Neural cell (in vitro differentiated cells): ENCODE data around the gene AMZ1. TPM values are rescaled to one million over a fixed set of nuclear protein-coding genes. Genes with fewer than 3 reads are reported as not detected.

Source experiments
- H2AFZ ChIP-seq: fragments of 200-600, 300-800 bp; sonication (generic), shearing (Covaris generic); 2 replicates; pipeline ENCODE4 v1.6.0; 2014; ENCODE audit warnings: low read depth, mild to moderate bottlenecking, antibody characterized with exemption, low read length, moderate library complexity
- H3F3A ChIP-seq: fragments of 200-600 bp; shearing (Covaris generic); 2 replicates; pipeline ENCODE4 v1.6.1; 2016; ENCODE audit warnings: mild to moderate bottlenecking, moderate library complexity, mixed read lengths, antibody characterized with exemption, low read length; ENCODE audit not compliant: insufficient read depth, poor library complexity, severe bottlenecking
- H3K27ac ChIP-seq: fragments of 200-600, 300-800 bp; sonication (generic), shearing (Covaris generic); 2 replicates; pipeline ENCODE4 v1.5.1; 2014; ENCODE audit warnings: mild to moderate bottlenecking, low read length, moderate library complexity
- H3K27me3 ChIP-seq: fragments of 300-800, 200-600 bp; sonication (generic), shearing (Covaris generic); 2 replicates; pipeline ENCODE4 v1.6.0; 2014; ENCODE audit warnings: mild to moderate bottlenecking, low read depth, low read length, moderate library complexity; ENCODE audit not compliant: insufficient read depth
- H3K36me3 ChIP-seq: fragments of 300-800, 200-600 bp; sonication (generic), shearing (Covaris generic); 2 replicates; pipeline ENCODE4 v1.5.1; 2014; ENCODE audit warnings: mild to moderate bottlenecking, antibody characterized with exemption, low read length, moderate library complexity; ENCODE audit not compliant: insufficient read depth
- H3K4me2 ChIP-seq: fragments of 300-800, 200-600 bp; sonication (generic), shearing (Covaris generic); 2 replicates; pipeline ENCODE4 v1.6.0; 2014; ENCODE audit warnings: mild to moderate bottlenecking, low read length
- H3K4me3 ChIP-seq: fragments of 300-800, 200-600 bp; sonication (generic), shearing (Covaris generic); 2 replicates; pipeline ENCODE4 v1.5.1; 2014; ENCODE audit warnings: mild to moderate bottlenecking, low read length, moderate library complexity
- H3K79me2 ChIP-seq: fragments of 200-600 bp; shearing (Covaris generic); replicated peaks from 2 replicates; pipeline ENCODE4 v1.6.0; 2014; ENCODE audit warnings: mild to moderate bottlenecking, low read length, moderate library complexity; ENCODE audit not compliant: insufficient read depth
- H3K9ac ChIP-seq: fragments of 300-800, 200-600 bp; sonication (generic), shearing (Covaris generic); 2 replicates; pipeline ENCODE4 v1.6.1; 2016; ENCODE audit warnings: mild to moderate bottlenecking, low read length, mixed read lengths
- H3K9me2 ChIP-seq: fragments of 200-600 bp; shearing (Covaris generic); 2 replicates; pipeline ENCODE4 v1.6.1; 2016; ENCODE audit warnings: mild to moderate bottlenecking, low read length, mixed read lengths; ENCODE audit not compliant: insufficient read depth
- H3K9me3 ChIP-seq: fragments of 200-600, 300-800 bp; sonication (generic), shearing (Covaris generic); 2 replicates; pipeline ENCODE4 v1.6.1; 2016; ENCODE audit warnings: mild to moderate bottlenecking, mixed run types, low read length, moderate library complexity, mixed read lengths
- H4K20me1 ChIP-seq: fragments of 200-600 bp; shearing (Covaris generic); 2 replicates; pipeline ENCODE4 v1.6.1; 2016; ENCODE audit warnings: mild to moderate bottlenecking, mixed run types; ENCODE audit not compliant: insufficient read depth
- EZH2 ChIP-seq: fragments of 200-600, 300-800 bp; shearing (Covaris generic), sonication (generic); IDR thresholded peaks from 2 replicates; pipeline ENCODE4 v1.6.1; 2014; ENCODE audit warnings: antibody characterized with exemption, low read length, borderline replicate concordance, mild to moderate bottlenecking; ENCODE audit not compliant: insufficient read depth, poor library complexity, severe bottlenecking
- MXI1 ChIP-seq: fragments of 450-650 bp; conservative IDR thresholded peaks from 2 replicates; pipeline ENCODE4 v1.6.1; 2014; ENCODE audit warnings: antibody characterized with exemption, mild to moderate bottlenecking; ENCODE audit not compliant: poor library complexity, severe bottlenecking
- POLR2AphosphoS5 ChIP-seq: IDR thresholded peaks from 2 replicates; pipeline ENCODE4 v1.6.1; 2012
- RAD21 ChIP-seq: fragments of 450-650 bp; conservative IDR thresholded peaks from 2 replicates; pipeline ENCODE4 v1.6.1; 2014; ENCODE audit warnings: antibody characterized with exemption, mild to moderate bottlenecking, moderate library complexity
- SMC3 ChIP-seq: fragments of 450-650 bp; conservative IDR thresholded peaks from 2 replicates; pipeline ENCODE4 v1.6.1; 2014; ENCODE audit warnings: antibody characterized with exemption, mild to moderate bottlenecking, moderate library complexity; ENCODE audit not compliant: poor library complexity
- polyA plus RNA-seq: library from polyadenylated mRNA; depleted of rRNA; stranded (reverse); fragments of >200 nt; gene quantifications from 2 replicates; pipeline ENCODE4 v1.2.3, GENCODE V29; 2014
- TF ChIP-seq, protein P1 (sequence below): IDR thresholded peaks from 2 replicates; pipeline ENCODE4 v1.6.1; 2012; ENCODE audit warnings: borderline replicate concordance

Gene AMZ1
- polyA plus RNA-seq, 1 donor from 2014 or later: not detected

GRCh38 chr7:2707481-2707880 is 19.5 kb downstream of the AMZ1 start:
- Histone ChIP-seq H3F3A (no peaks in the 10 kb centered on the region), H3K4me2 (no peak overlapping the region), H3K79me2 (no peaks in the 10 kb centered on the region), H3K27ac (no peak overlapping the region), H3K4me3 (no peak overlapping the region), H3K36me3 (no peaks in the 10 kb centered on the region), H3K9me3 (no peaks in the 10 kb centered on the region), H2AFZ (no peak overlapping the region), H3K9ac (no peak overlapping the region), H4K20me1 (no peaks in the 10 kb centered on the region), H3K27me3 (no peaks in the 10 kb centered on the region), H3K9me2 (no peaks in the 10 kb centered on the region)
- TF ChIP-seq SMC3: no peak
- no peak for TF ChIP-seq POLR2AphosphoS5
- no peak for TF ChIP-seq MXI1
- TF ChIP-seq RAD21: no peak
- TF ChIP-seq EZH2: no peak
- TF ChIP-seq, protein P1, sequence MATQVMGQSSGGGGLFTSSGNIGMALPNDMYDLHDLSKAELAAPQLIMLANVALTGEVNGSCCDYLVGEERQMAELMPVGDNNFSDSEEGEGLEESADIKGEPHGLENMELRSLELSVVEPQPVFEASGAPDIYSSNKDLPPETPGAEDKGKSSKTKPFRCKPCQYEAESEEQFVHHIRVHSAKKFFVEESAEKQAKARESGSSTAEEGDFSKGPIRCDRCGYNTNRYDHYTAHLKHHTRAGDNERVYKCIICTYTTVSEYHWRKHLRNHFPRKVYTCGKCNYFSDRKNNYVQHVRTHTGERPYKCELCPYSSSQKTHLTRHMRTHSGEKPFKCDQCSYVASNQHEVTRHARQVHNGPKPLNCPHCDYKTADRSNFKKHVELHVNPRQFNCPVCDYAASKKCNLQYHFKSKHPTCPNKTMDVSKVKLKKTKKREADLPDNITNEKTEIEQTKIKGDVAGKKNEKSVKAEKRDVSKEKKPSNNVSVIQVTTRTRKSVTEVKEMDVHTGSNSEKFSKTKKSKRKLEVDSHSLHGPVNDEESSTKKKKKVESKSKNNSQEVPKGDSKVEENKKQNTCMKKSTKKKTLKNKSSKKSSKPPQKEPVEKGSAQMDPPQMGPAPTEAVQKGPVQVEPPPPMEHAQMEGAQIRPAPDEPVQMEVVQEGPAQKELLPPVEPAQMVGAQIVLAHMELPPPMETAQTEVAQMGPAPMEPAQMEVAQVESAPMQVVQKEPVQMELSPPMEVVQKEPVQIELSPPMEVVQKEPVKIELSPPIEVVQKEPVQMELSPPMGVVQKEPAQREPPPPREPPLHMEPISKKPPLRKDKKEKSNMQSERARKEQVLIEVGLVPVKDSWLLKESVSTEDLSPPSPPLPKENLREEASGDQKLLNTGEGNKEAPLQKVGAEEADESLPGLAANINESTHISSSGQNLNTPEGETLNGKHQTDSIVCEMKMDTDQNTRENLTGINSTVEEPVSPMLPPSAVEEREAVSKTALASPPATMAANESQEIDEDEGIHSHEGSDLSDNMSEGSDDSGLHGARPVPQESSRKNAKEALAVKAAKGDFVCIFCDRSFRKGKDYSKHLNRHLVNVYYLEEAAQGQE: no peak

GRCh38 chr7:2708041-2708440 is 20.0 kb downstream of the AMZ1 start:
- Histone ChIP-seq H2AFZ (no peak overlapping the region), H3K9me2 (no peaks in the 10 kb centered on the region), H3K4me3 (no peak overlapping the region), H3K9me3 (no peaks in the 10 kb centered on the region), H3K9ac (no peak overlapping the region), H3K27me3 (no peaks in the 10 kb centered on the region), H4K20me1 (no peaks in the 10 kb centered on the region), H3K27ac (no peak overlapping the region), H3K4me2 (no peak overlapping the region), H3K79me2 (no peaks in the 10 kb centered on the region), H3F3A (no peaks in the 10 kb centered on the region), H3K36me3 (no peaks in the 10 kb centered on the region)
- TF ChIP-seq POLR2AphosphoS5: no peak
- no peak for TF ChIP-seq EZH2
- TF ChIP-seq RAD21: no peak

DNA sequence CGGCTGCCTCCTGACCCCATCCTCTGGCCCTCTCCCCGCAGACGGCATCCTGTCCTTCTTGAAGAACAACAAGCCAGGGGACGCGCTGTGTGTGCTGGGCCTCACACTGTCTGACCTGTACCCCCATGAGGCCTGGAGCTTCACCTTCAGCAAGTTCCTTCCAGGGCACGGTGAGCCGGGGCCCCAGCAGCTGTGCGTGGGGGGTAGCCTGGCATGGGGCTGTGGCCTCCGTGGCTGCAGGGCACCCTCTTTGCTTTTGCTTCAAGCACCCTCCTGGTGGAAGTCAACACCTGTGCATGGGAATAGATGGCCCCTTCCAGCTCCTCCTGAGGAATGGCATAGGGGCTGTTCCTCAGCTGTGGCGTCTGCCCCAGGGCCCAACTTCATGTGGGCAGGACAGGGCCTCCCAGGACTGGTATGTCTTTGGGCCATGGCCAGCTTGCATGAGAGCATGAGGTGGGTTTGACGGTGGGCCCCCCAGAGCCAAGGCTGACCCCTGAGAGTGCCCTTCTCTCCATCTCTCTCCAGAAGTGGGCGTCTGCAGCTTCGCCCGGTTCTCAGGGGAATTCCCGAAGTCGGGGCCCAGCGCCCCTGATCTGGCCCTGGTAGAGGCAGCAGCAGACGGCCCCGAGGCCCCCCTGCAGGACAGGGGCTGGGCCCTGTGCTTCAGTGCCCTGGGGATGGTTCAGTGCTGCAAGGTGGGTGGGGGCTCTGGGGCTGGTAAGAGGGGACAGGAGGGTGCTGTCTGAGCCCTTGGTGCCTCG is 20.7 kb downstream of the AMZ1 start:
- H3K9ac ChIP-seq: no peak overlapping the region
- no peak overlapping the region for H2AFZ ChIP-seq
- H3K9me3 ChIP-seq: no peaks in the 10 kb centered on the region
- H3F3A ChIP-seq: no peaks in the 10 kb centered on the region
- no peaks in the 10 kb centered on the region for H3K36me3 ChIP-seq
- no peak overlapping the region for H3K4me3 ChIP-seq
- H3K4me2 ChIP-seq: no peak overlapping the region
- no peaks in the 10 kb centered on the region for H3K9me2 ChIP-seq
- H3K79me2 ChIP-seq: no peaks in the 10 kb centered on the region
- H3K27ac ChIP-seq: no peak overlapping the region
- no peak for TF ChIP-seq SMC3
- H4K20me1 ChIP-seq: no peaks in the 10 kb centered on the region
- H3K27me3 ChIP-seq: no peaks in the 10 kb centered on the region
